HG03565 (cell line): Measurements from ENCODE around the gene ABLIM1.

Experiments used
- ATAC-seq: cut with Tn5 transposase; IDR thresholded peaks from one replicate; pipeline ENCODE4 v1.9.1; 2021; ENCODE audit warnings: mild to moderate bottlenecking, moderate library complexity; ENCODE audit not compliant: unreplicated experiment

The ABLIM1 gene

GRCh38 chr10:114471906-114472876 lies 185.9 kb downstream of the ABLIM1 start:
- ATAC-seq: no peak

GRCh38 chr10:114470956-114471905 lies 186.8 kb downstream of the ABLIM1 start:
- ATAC-seq: peak; percentile 89

GRCh38 chr10:114470361-114470760 lies 187.7 kb downstream of the ABLIM1 start:
- no peak for ATAC-seq

- ATAC-seq: no peak
These were observed 199.1 kb downstream of the ABLIM1 start for GRCh38 chr10:114458955-114459354.

- ATAC-seq: no peak
These were observed 199.7 kb downstream of the ABLIM1 start for GRCh38 chr10:114458216-114458920.

GRCh38 chr10:114453576-114453975 lies 204.5 kb downstream of the ABLIM1 start:
- no peak for ATAC-seq

DNA sequence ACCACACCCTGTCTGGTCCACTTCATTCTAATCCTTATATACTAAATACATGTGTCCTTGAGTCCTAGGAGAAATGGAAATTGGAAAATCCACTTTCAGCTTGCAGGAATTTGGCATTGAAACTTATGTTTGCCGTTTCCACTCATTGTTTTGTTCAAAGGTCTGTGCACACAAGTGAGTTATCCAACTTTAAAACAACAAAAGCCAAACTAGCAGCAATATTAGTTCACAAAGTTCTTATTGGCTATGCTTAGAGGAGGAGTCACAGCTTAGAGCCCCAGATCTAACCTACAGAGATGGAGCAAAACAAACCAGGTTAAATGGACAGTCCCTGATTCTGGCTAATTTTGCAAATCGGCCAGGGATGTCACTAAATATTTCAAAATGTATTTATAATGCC lies 209.2 kb downstream of the ABLIM1 start:
- no peak for ATAC-seq

DNA sequence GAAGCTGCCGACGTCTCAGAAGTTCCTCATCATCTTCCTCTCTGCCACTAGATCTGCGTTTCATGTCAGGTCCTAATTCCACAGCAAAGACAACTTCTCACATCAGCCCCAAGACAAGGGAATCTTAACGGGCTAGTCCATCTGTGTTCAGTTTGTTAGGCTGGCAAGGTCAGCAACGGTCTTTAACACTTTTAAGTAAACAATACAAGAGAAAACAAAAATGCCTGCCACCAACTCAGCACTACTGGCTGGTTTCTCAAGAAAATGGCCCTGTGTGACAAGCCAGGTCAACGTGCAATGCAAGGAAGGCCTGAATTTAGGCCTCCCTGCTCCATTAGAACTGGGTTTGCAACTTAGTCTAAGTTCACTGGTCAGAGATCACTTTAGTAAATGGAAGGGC lies 212.7 kb downstream of the ABLIM1 start:
- no peak for ATAC-seq

DNA sequence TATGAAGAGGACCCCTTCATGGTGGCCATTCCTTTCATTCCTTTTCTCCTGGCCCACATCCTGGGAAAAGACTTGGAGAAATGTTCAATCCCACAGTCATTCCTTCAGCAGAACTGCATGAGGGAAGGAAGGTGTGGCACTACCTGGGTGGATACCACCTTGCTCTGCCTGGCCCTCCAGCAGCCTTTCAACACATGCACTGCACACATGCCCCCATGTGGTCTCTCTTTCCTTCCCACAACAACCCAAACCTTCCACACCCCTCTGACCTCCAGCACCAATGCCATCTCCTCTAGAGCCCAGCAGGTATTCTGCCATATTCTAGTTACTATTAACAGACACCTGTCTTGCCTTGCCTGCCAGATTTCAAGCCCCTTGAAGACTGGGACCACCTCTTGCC lies 213.3 kb downstream of the ABLIM1 start:
- ATAC-seq: no peak

- ATAC-seq: no peak
These were observed 215.9 kb downstream of the ABLIM1 start for GRCh38 chr10:114442091-114442630.

DNA sequence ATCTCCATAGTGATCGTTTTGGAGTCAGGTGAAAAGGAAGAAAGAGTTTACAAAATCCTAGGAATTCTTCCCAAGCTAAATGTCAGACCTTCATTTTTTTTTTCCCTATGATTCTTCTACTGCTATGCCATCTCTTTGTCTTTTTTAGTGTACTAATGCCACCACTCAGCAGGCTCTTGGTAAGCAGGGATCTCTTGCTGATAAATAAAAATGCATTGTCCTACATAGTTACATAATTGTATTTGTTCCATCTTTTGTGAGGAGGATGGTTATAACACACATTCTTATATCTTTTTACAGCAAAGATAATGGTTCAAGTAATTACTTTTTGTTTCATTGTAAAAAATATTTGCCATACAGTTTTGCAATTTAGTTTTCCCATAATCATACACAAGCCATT lies 217.0 kb downstream of the ABLIM1 start:
- ATAC-seq: no peak

- no peak for ATAC-seq
These were observed 220.4 kb downstream of the ABLIM1 start for GRCh38 chr10:114437473-114438292.

GRCh38 chr10:114436941-114437340 lies 221.1 kb downstream of the ABLIM1 start:
- ATAC-seq: no peak

GRCh38 chr10:114432566-114433093 lies 225.4 kb downstream of the ABLIM1 start:
- ATAC-seq: no peak

- no peak for ATAC-seq
These were observed 226.5 kb downstream of the ABLIM1 start for GRCh38 chr10:114431414-114432135.

DNA sequence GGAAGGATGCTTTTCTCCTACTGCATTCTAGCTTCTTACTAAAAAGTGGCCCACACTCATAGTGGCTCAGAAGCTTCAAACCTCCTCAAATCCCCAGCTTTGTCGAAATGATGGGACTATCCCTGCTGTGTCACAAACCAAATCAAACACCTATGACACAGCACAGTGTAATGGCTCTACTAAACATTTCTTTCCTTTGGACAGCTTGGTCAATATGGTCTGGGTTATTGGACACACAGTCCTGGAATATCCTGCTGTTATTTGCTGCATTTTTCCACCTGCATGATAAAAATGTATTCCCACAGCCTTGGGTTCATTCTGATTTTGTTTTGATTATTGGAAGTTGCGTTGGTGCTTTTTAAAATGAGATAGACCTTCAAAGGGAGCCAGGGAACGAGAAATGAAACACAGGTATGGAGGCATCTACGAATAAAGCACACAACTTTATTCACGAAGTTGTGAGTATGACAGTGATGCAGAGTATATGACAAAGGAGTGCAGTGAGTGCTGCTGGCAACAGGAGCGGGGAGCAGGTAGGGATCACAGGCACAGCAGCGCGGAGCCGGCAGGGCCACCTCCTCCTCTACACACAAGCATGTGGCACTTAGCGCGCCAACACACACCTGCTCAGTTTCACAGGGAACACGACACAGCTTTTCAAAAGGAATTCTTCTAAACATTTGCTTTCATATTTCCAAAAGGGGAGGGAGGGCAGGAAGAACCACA lies 227.2 kb downstream of the ABLIM1 start:
- ATAC-seq: no peak

- ATAC-seq: no peak
These were observed 228.3 kb downstream of the ABLIM1 start for GRCh38 chr10:114429581-114430335.
